Measurements from ENCODE around the gene PAOX.

- TF ChIP-seq CTCF (IDR thresholded peaks at IDR 0.05) (no peak), POLR2A (IDR thresholded peaks at IDR 0.05) (no peak), POLR2AphosphoS5 (IDR thresholded peaks at IDR 0.05; ENCODE audit: insufficient read depth in 1 of 2, low read depth in 1 of 2) (no peak)
Measured at GRCh38 chr10:133400624-133401424, 21.8 kb downstream of the PAOX start.
